T-cell (primary cell): Measurements from ENCODE around the gene CBY1. TPM values are rescaled to one million over a fixed set of nuclear protein-coding genes. Genes with fewer than 3 reads are reported as not detected.

Source experiments
- ATAC-seq, 4 experiments: fragments of 200-7000 bp in 3 of 4; fragments of 150-1000 bp in 1 of 4; cut with Tn5 transposase; replicated peaks in 1 of 4; 1 replicate in 3 of 4; 2 replicates in 1 of 4; pipeline ENCODE4 v1.10.0; 2021; ENCODE audit warnings: moderate library complexity in 3 of 4, mild to moderate bottlenecking in 2 of 4, moderate number of reproducible peaks in 1 of 4
- CTCF ChIA-PET, 2 donors: fragments of 300-600 bp; sonication (Branson Sonifier 250); formaldehyde crosslinking; loops; one replicate each; lab custom pipeline; 2022; ENCODE audit warnings: antibody characterized with exemption in 2 of 2; lab: Charles Lee
- POLR2A ChIA-PET, 2 donors: fragments of 300-600 bp; sonication (Branson Sonifier 250); formaldehyde crosslinking; loops; one replicate each; lab custom pipeline; 2022; ENCODE audit warnings: antibody characterized with exemption in 2 of 2; lab: Charles Lee
- DNase-seq, 35 experiments: peaks; one replicate each; pipeline versions ENCODE4 v3.0.0 to v3.0.0-alpha.2; 2013 to 2023
- H3K27ac ChIP-seq: one replicate; pipeline ENCODE4 v1.5.1; 2013; ENCODE audit warnings: low read length
- H3K27me3 ChIP-seq, 2 experiments: replicated peaks in 1 of 2; 1 replicate in 1 of 2; 2 replicates in 1 of 2; pipeline versions ENCODE4 v1.6.1 to v1.7.0; 2013; ENCODE audit warnings: low read length in 1 of 2, mixed read lengths in 1 of 2; ENCODE audit not compliant: control insufficient read depth in 2 of 2, insufficient read depth in 2 of 2; ENCODE audit errors: extremely low read depth in 1 of 2
- H3K36me3 ChIP-seq, 2 donors: 1 replicate in 1 of 2; 2 replicates in 1 of 2; pipeline versions ENCODE4 v1.6.1 to v1.7.0; 2013; ENCODE audit warnings: low read length in 1 of 2; ENCODE audit not compliant: control insufficient read depth in 2 of 2, insufficient read depth in 1 of 2; ENCODE audit errors: extremely low read depth in 1 of 2
- H3K4me1 ChIP-seq, 2 experiments: 1 replicate in 1 of 2; 2 replicates in 1 of 2; pipeline versions ENCODE4 v1.6.1 to v1.7.0; 2013; ENCODE audit warnings: low read length in 2 of 2, mixed read lengths in 1 of 2; ENCODE audit not compliant: insufficient read depth in 2 of 2, control insufficient read depth in 1 of 2; ENCODE audit errors: extremely low read depth in 1 of 2
- H3K4me3 ChIP-seq, 2 donors: 1 replicate in 1 of 2; 2 replicates in 1 of 2; pipeline versions ENCODE4 v1.5.1 to v1.7.0; 2013; ENCODE audit warnings: mild to moderate bottlenecking in 2 of 2, low read length in 1 of 2, moderate library complexity in 1 of 2; ENCODE audit not compliant: control insufficient read depth in 1 of 2; ENCODE audit errors: extremely low read depth in 1 of 2
- H3K9me3 ChIP-seq: 2 replicates; pipeline ENCODE4 v1.7.0; 2013
- H3K27ac Mint-ChIP-seq, 2 donors: one replicate each; pipeline ENCODE4 v1.8.0; 2020 to 2021; ENCODE audit warnings: mild to moderate bottlenecking in 2 of 2, mixed read lengths in 2 of 2
- H3K27me3 Mint-ChIP-seq, 2 donors: one replicate each; pipeline ENCODE4 v1.8.0; 2021 to 2022; ENCODE audit warnings: mixed read lengths in 2 of 2
- H3K36me3 Mint-ChIP-seq: one replicate; pipeline ENCODE4 v1.8.0; 2021; ENCODE audit warnings: mixed read lengths
- H3K4me1 Mint-ChIP-seq, 3 donors: one replicate each; pipeline ENCODE4 v1.8.0; 2020 to 2022; ENCODE audit warnings: mixed read lengths in 3 of 3, mild to moderate bottlenecking in 1 of 3
- H3K4me3 Mint-ChIP-seq, 3 donors: one replicate each; pipeline ENCODE4 v1.8.0; 2020 to 2022; ENCODE audit warnings: mild to moderate bottlenecking in 3 of 3, mixed read lengths in 3 of 3, moderate library complexity in 3 of 3
- H3K9me3 Mint-ChIP-seq, 3 donors: one replicate each; pipeline ENCODE4 v1.8.0; 2020 to 2022; ENCODE audit warnings: mixed read lengths in 3 of 3
- WGBS: methylation state at CpG from one replicate; pipeline ENCODE4 v1.1.5; 2013; ENCODE audit warnings: missing lambda C conversion rate; ENCODE audit not compliant: insufficient coverage; 5-methylcytosine and 5-hydroxymethylcytosine counted together
- total RNA-seq, 35 experiments: library from RNA in 6 of 35; stranded (reverse) in 6 of 35; fragments of 120-200 nt in 1 of 35; gene quantifications; one replicate each; pipeline versions ENCODE4 v1.2.1 to v1.2.4 and lab custom pipeline; 2013 to 2026

Gene CBY1
- total RNA-seq, 5 donors from 2014 or later (not counting 1 experiment from before 2014, with no cell fraction given), result 10.3 to 32.0 (median 27.8) TPM

DNA sequence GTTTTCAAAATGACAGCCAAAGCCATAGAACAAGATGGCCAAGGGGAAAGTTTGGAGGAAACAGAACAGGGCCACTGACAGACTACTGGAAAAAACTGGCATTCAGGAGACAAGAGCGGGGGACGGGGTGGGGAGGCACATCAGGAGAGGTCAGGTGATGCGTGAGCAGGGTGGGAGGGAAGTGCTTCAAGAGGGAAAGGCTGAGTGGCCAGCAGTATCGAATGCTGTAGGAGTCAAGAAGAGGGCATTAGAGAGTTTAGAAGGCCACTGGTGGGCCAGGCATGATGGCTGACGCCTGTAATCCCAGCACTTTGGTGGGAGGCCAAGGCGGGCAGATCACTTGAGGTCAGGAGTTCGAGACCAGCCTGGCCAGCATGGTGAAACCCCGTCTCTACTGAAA lies 57.5 kb downstream of the CBY1 start:
- Histone ChIP-seq H3K27ac (no peak overlapping the region), H3K27me3 (no peaks in the 10 kb centered on the region), H3K36me3 (peaks cover 10 to 75% of the 10 kb centered on the region in 2 donors), H3K9me3 (no peaks in the 10 kb centered on the region), H3K4me3 (no peak overlapping the region), H3K4me1 (peaks cover 2 to 30% of the 10 kb centered on the region in 2 experiments)
- peaks cover 58% of the 10 kb centered on the region for H3K36me3 Mint-ChIP-seq
- ATAC-seq (no peak), DNase-seq (no peak)
- no peaks in the 10 kb centered on the region for H3K27me3 Mint-ChIP-seq
- WGBS, result 95% methylated on average over 5 of the region's 8 CpGs
- CTCF ChIA-PET, result no interaction called here
- H3K4me3 Mint-ChIP-seq, result no peak overlapping the region
- no peaks in the 10 kb centered on the region for H3K9me3 Mint-ChIP-seq
- peaks cover 59 to 73% (median 60%) of the 10 kb centered on the region in 3 donors for H3K4me1 Mint-ChIP-seq
- peak overlapping the region; percentile 4 to 63 for H3K27ac Mint-ChIP-seq
- POLR2A ChIA-PET, result interaction anchor here in 1 of 2 donors (0.8 to 1.7 kb wide), 2 partner anchors 15 to 18 kb away, joined by 3 to 6 read pairs; no protein-coding TSS in a partner anchor

DNA sequence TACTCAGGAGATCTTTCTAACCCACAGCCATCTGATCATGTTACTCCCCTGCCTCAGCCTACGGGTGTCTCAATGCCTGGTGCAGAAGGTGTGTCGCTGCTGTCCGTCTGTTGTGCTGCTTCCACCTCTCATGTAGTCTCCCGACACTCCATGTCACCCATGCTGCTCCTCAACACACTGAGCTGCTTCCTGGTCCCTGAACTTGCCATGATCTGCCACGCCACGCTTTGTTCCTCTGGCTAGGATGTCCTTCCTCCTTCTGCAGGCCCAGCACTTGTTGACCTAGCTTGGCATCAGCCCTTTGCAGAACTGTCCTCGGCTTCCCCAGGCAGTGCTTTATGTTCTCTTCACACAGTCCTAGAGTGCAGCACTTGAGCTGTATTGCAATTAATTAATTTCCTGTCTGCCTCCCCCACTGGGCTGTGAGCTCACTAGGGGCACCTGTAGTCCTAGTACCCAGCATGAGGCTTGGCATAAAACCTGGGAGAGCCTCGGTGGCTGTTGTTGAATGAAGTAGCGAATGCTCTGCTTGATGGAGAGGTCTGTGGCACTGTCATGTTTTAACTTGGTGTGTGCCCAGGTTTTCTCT lies 58.8 kb downstream of the CBY1 start:
- no peaks in the 10 kb centered on the region for H3K27me3 ChIP-seq
- DNase-seq (no peak), ATAC-seq (no peak)
- ChIA-PET POLR2A (interaction anchor here in 1 of 2 donors (1.7 kb wide), 1 partner anchor 16 kb away, joined by 6 read pairs; no protein-coding TSS in a partner anchor), CTCF (interaction anchor here in 1 of 2 donors (0.6 to 1.2 kb wide), 2 partner anchors 10 to 1980 kb away, joined by 4 to 5 read pairs; no protein-coding TSS in a partner anchor)
- 99% methylated on average over 9 of the region's 9 CpGs for WGBS
- no peaks in the 10 kb centered on the region for H3K9me3 ChIP-seq
- H3K4me1 Mint-ChIP-seq, result peaks cover 48 to 59% (median 51%) of the 10 kb centered on the region in 3 donors
- peaks cover 51% of the 10 kb centered on the region for H3K36me3 Mint-ChIP-seq
- H3K9me3 Mint-ChIP-seq, result no peaks in the 10 kb centered on the region
- H3K27me3 Mint-ChIP-seq, result no peaks in the 10 kb centered on the region
- peak overlapping the region; percentile 24 to 47 for H3K27ac Mint-ChIP-seq
- H3K27ac ChIP-seq, result no peak overlapping the region
- H3K36me3 ChIP-seq, result peaks cover 10 to 67% of the 10 kb centered on the region in 2 donors
- peaks cover 0 to 22% of the 10 kb centered on the region in 2 experiments for H3K4me1 ChIP-seq
- peak overlapping the region in 1 of 3 donors; percentile 22 for H3K4me3 Mint-ChIP-seq
- no peak overlapping the region for H3K4me3 ChIP-seq

DNA sequence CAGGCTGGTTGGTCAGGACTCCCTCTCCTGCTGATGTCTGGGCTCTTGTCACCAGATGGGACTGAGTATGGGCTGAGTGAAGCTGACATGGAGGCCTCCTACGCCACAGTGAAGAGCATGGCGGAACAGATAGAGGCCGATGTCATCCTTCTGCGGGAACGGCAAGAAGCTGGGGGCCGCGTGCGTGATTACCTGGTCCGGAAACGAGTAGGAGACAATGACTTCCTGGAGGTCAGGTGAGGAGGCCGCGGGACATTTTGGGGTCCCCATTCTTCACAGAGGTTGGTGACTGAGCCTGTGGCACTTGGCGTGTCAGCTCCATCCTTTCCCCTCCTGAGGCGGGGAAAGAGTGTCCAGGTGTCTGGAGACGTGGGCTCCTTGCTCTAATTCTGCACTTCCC lies 59.4 kb downstream of the CBY1 start:
- DNase-seq (no peak), ATAC-seq (no peak)
- no peak overlapping the region for H3K4me3 ChIP-seq
- ChIA-PET CTCF (interaction anchor here in 1 of 2 donors (0.5 to 1.2 kb wide), 2 partner anchors 9 to 1294 kb away, joined by 4 to 5 read pairs; no protein-coding TSS in a partner anchor), POLR2A (interaction anchor here in 1 of 2 donors (1.7 kb wide), 1 partner anchor 17 kb away, joined by 6 read pairs; no protein-coding TSS in a partner anchor)
- Mint-ChIP-seq H3K27ac (peak overlapping the region in 1 of 2 donors; percentile 11), H3K4me1 (peaks cover 42 to 53% (median 45%) of the 10 kb centered on the region in 3 donors), H3K4me3 (no peak overlapping the region), H3K36me3 (peaks cover 50% of the 10 kb centered on the region), H3K9me3 (no peaks in the 10 kb centered on the region), H3K27me3 (no peaks in the 10 kb centered on the region)
- H3K27me3 ChIP-seq, result no peaks in the 10 kb centered on the region
- 98% methylated on average over 11 of the region's 15 CpGs for WGBS
- no peaks in the 10 kb centered on the region for H3K9me3 ChIP-seq
- H3K4me1 ChIP-seq, result peaks cover 0 to 22% of the 10 kb centered on the region in 2 experiments
- H3K36me3 ChIP-seq, result peaks cover 10 to 66% of the 10 kb centered on the region in 2 donors
- no peak overlapping the region for H3K27ac ChIP-seq

DNA sequence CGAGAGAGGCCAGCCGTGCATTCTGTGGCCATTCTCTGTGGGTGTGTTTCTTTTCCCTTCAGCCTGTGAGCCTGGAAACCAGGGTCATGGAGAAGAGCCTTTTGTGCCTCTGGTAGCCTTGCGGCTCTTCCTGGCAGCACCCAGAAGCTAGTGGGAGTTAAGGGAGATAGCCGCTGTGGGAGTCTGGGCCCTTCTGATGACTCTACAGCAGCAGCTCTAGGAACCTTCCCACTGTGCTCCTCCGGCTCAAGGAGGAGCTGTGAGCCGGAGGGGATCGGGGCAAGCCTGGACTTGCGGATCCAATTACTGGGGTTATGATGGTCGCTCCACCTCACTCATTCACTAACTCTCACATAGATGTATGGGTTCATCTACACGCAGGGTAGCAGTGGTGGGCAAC lies 59.8 kb downstream of the CBY1 start:
- Histone ChIP-seq H3K36me3 (peaks cover 10 to 64% of the 10 kb centered on the region in 2 donors), H3K4me3 (no peak overlapping the region), H3K27me3 (no peaks in the 10 kb centered on the region), H3K27ac (no peak overlapping the region), H3K4me1 (peaks cover 0 to 22% of the 10 kb centered on the region in 2 experiments), H3K9me3 (no peaks in the 10 kb centered on the region)
- no peaks in the 10 kb centered on the region for H3K9me3 Mint-ChIP-seq
- no peak overlapping the region for H3K27ac Mint-ChIP-seq
- H3K36me3 Mint-ChIP-seq, result peaks cover 48% of the 10 kb centered on the region
- 97% methylated on average over 8 of the region's 10 CpGs for WGBS
- DNase-seq (no peak), ATAC-seq (no peak)
- H3K27me3 Mint-ChIP-seq, result no peaks in the 10 kb centered on the region
- ChIA-PET POLR2A (no interaction called here), CTCF (interaction anchor here in 1 of 2 donors (0.5 kb wide), 1 partner anchor 1294 kb away, joined by 5 read pairs; no protein-coding TSS in a partner anchor)
- H3K4me3 Mint-ChIP-seq, result no peak overlapping the region
- peaks cover 38 to 49% (median 41%) of the 10 kb centered on the region in 3 donors for H3K4me1 Mint-ChIP-seq

DNA sequence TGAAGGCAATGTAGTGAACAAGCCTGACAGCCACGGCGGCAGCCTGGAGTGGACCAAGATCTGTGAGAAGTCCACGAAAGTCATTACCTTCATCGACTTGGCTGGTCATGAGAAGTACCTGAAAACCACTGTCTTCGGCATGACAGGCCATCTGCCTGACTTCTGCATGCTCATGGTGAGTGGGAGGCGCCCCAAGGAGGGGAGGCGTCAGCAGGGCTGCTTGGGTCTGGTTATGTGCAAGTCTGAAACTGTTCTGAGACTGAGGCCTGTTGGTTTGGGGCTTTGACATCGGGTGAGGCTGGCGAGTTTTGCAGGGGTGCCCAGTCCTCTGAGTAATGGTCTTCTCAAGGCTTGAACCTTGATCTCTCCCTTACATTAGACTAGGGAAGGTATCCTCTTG lies 60.4 kb downstream of the CBY1 start:
- Mint-ChIP-seq H3K27me3 (no peaks in the 10 kb centered on the region), H3K36me3 (peaks cover 51% of the 10 kb centered on the region), H3K4me1 (peaks cover 36 to 45% (median 40%) of the 10 kb centered on the region in 3 donors), H3K9me3 (no peaks in the 10 kb centered on the region), H3K4me3 (no peak overlapping the region), H3K27ac (no peak overlapping the region)
- H3K27ac ChIP-seq, result no peak overlapping the region
- no peaks in the 10 kb centered on the region for H3K27me3 ChIP-seq
- no peak overlapping the region for H3K4me3 ChIP-seq
- H3K4me1 ChIP-seq, result peaks cover 0 to 22% of the 10 kb centered on the region in 2 experiments
- ChIA-PET POLR2A (no interaction called here), CTCF (no interaction called here)
- peaks cover 14 to 68% of the 10 kb centered on the region in 2 donors for H3K36me3 ChIP-seq
- DNase-seq (no peak), ATAC-seq (no peak)
- H3K9me3 ChIP-seq, result no peaks in the 10 kb centered on the region
- 95% methylated on average over 8 of the region's 9 CpGs for WGBS

DNA sequence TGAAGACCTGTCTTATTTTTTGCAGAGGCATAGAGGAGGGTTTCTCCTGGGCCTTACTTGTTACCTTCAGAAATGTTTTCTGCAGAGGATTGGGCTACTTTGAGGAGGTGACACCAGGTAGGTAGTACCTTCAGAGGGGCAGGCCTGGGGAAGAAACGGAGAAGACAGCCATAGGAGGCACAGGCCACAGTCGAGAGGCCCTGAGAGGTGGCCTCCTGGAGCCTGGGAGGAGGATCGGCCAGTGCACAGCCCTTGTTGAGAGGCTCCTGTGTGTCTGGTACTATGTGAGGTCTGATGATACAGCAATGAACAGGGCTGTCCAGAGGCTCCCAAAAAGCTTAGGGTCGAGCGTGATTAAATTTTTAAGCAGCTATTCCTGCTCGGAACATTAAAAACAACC lies 60.8 kb downstream of the CBY1 start:
- WGBS, result 94% methylated on average over 3 of the region's 6 CpGs
- peaks cover 0 to 22% of the 10 kb centered on the region in 2 experiments for H3K4me1 ChIP-seq
- H3K36me3 ChIP-seq, result peaks cover 14 to 65% of the 10 kb centered on the region in 2 donors
- CTCF ChIA-PET, result no interaction called here
- no peaks in the 10 kb centered on the region for H3K27me3 ChIP-seq
- Mint-ChIP-seq H3K9me3 (no peaks in the 10 kb centered on the region), H3K27me3 (no peaks in the 10 kb centered on the region), H3K36me3 (peaks cover 47% of the 10 kb centered on the region), H3K27ac (no peak overlapping the region), H3K4me1 (peaks cover 33 to 41% (median 36%) of the 10 kb centered on the region in 3 donors), H3K4me3 (no peak overlapping the region)
- H3K4me3 ChIP-seq, result no peak overlapping the region
- no peak overlapping the region for H3K27ac ChIP-seq
- no peak for DNase-seq
- POLR2A ChIA-PET, result no interaction called here
- H3K9me3 ChIP-seq, result no peaks in the 10 kb centered on the region
- no peak for ATAC-seq
